Measurements from ENCODE around the gene TBATA.

The TBATA gene

GRCh38 chr10:70759781-70760180 is 25.4 kb downstream of the TBATA start:
- DNase-seq: no peak

GRCh38 chr10:70758757-70759514 is 26.2 kb downstream of the TBATA start:
- peak; percentile 35 for DNase-seq

- no peak for DNase-seq
Observed at GRCh38 chr10:70757856-70758255, 27.3 kb downstream of the TBATA start.

GRCh38 chr10:70756700-70757360 is 28.3 kb downstream of the TBATA start:
- DNase-seq: no peak

GRCh38 chr10:70753841-70754621 is 31.1 kb downstream of the TBATA start:
- no peak for DNase-seq

GRCh38 chr10:70753026-70753663 is 32.0 kb downstream of the TBATA start:
- no peak for DNase-seq

GRCh38 chr10:70752571-70752970 is 32.6 kb downstream of the TBATA start:
- DNase-seq: no peak

- DNase-seq: no peak
Observed at GRCh38 chr10:70751991-70752390, 33.2 kb downstream of the TBATA start.

GRCh38 chr10:70751356-70751755 is 33.8 kb downstream of the TBATA start:
- no peak for DNase-seq

- DNase-seq: no peak
Observed at GRCh38 chr10:70750156-70750703, 34.9 kb downstream of the TBATA start.

- DNase-seq: no peak
Observed at GRCh38 chr10:70749756-70750155, 35.4 kb downstream of the TBATA start.

- no peak for DNase-seq
Observed at GRCh38 chr10:70748801-70749573, 36.2 kb downstream of the TBATA start.

GRCh38 chr10:70748305-70748704 is 36.9 kb downstream of the TBATA start:
- DNase-seq: no peak

GRCh38 chr10:70747192-70747965 is 37.8 kb downstream of the TBATA start:
- DNase-seq: no peak

GRCh38 chr10:70745555-70745954 is 39.6 kb downstream of the TBATA start:
- DNase-seq: no peak

GRCh38 chr10:70744617-70745143 is 40.5 kb downstream of the TBATA start:
- DNase-seq: no peak

GRCh38 chr10:70743879-70744278 is 41.3 kb downstream of the TBATA start:
- DNase-seq: no peak

GRCh38 chr10:70743430-70743788 is 41.8 kb downstream of the TBATA start:
- DNase-seq: no peak

- DNase-seq: no peak
Observed at GRCh38 chr10:70742537-70743429, 42.4 kb downstream of the TBATA start.

Data from activated CD4-positive, alpha-beta T cell treated with anti-CD3 and anti-CD28 coated beads for 1 hour (primary cell).